Pancreas (tissue), 10 donors: ENCODE measurements around the gene CLEC4D. TPM values are rescaled to one million over a fixed set of nuclear protein-coding genes. Genes with fewer than 3 reads are reported as not detected.

Source experiments
- ATAC-seq, 4 donors: fragments of 200-7000 bp; cut with Tn5 transposase; one replicate each; pipeline versions ENCODE4 v1.8.0 to v1.9.1; 2020; ENCODE audit warnings: mild to moderate bottlenecking in 4 of 4, moderate library complexity in 4 of 4
- DNase-seq, 6 donors: peaks; one replicate each; pipeline ENCODE4 v3.0.0-alpha.2; 2020
- FAIRE-seq: peaks from 2 replicates; lab custom pipeline; 2012; peaks lifted over from hg19 to GRCh38; lab: Jason Lieb, UNC
- H3K27ac ChIP-seq, 4 donors: fragments of 200-600 bp; sonication (generic); 1 replicate in 3 of 4; 2 replicates in 1 of 4; pipeline versions ENCODE4 v1.5.0 to v1.8.0; 2020
- H3K27me3 ChIP-seq, 4 donors: fragments of 200-600 bp; one replicate each; pipeline ENCODE4 v1.8.0; 2021
- H3K36me3 ChIP-seq, 3 donors: fragments of 200-600 bp; sonication (generic) in 1 of 3; one replicate each; pipeline versions ENCODE4 v1.5.0 to v1.8.0; 2020 to 2021
- H3K4me1 ChIP-seq, 3 donors: fragments of 200-600 bp; one replicate each; pipeline ENCODE4 v1.8.0; 2021
- H3K4me3 ChIP-seq, 4 donors: fragments of 200-600 bp; sonication (generic) in 2 of 4; one replicate each; pipeline versions ENCODE4 v1.5.0 to v1.8.0; 2020 to 2021
- H3K9me3 ChIP-seq, 4 donors: fragments of 200-600 bp; one replicate each; pipeline ENCODE4 v1.8.0; 2021
- CTCF ChIP-seq, 4 donors: fragments of 200-600 bp; sonication (generic) in 3 of 4; IDR thresholded peaks; one replicate each; pipeline versions ENCODE4 v1.5.0 to v1.8.0; 2021; ENCODE audit warnings: antibody characterized with exemption in 4 of 4
- WGBS, 2 donors: extraction: QIAGEN DNeasy Blood & Tissue Kit; methylation state at CpG; one replicate each; pipeline ENCODE4 v1.1.7; 2013; 5-methylcytosine and 5-hydroxymethylcytosine counted together
- intact Hi-C, 3 donors: fragments of 100-400 bp; cut with DNase I; formaldehyde crosslinking; loops; one replicate each; pipeline versions ENCODE4 v1.11.1 to v1.14.2; 2022
- polyA plus RNA-seq, 2 donors: library from polyadenylated mRNA; stranded (reverse); fragments of 200-250 nt; gene quantifications; one replicate each; pipeline ENCODE4 v1.2.3, GENCODE V29; 2013
- total RNA-seq, 6 donors: library from RNA; stranded (reverse); fragmentation: NEBNext Ultra II Directional in 4 of 6; extraction: Animal tissue kit (Norgen Biotek cat#: 25700) in 4 of 6; gene quantifications; one replicate each; pipeline versions ENCODE4 v1.2.1 to v1.2.4, GENCODE V29; 2021 to 2023
- donor health status: healthy with polysubstance abuse.
- donor health status: DM: no; HTN: no; CAD: no; lungs with moderate emphysema.
- donor health status: DM: no; HTN: no; CAD: no.
- donor health status: control.
- donor health status: control.
- donor health status: Bipolar disorder and iron deficiency.
- donor health status: DM: yes; HTN: yes; CAD: no.
- donor health status: DM: no; HTN: no; CAD: no.
- donor health status: DM: no; HTN: no; CAD: no.
- donor health status: DM: yes; HTN: yes; CAD: no.

Gene CLEC4D
- total RNA-seq, result under 1 TPM in 1 of 6 donors, not detected in 5; 0.32 TPM
- polyA plus RNA-seq, result not detected

GRCh38 chr12:8513256-8513655, at the start of gene CLEC4D:
TSS of gene CLEC4D (plus strand) at chr12:8513503. CDS start at chr12:8513733, 230 bp downstream.
- H3K9me3 ChIP-seq, result no peaks in the 10 kb centered on the region
- no peak for DNase-seq
- no peaks in the 10 kb centered on the region for H3K27me3 ChIP-seq
- intact Hi-C loops, result no loop called here
- H3K36me3 ChIP-seq, result no peaks in the 10 kb centered on the region
- no peaks in the 10 kb centered on the region for H3K4me1 ChIP-seq
- TF ChIP-seq CTCF (IDR thresholded peaks at IDR 0.05), result no peak
- H3K27ac ChIP-seq, result no peak within 1 kb of the TSS
- no peak within 1 kb of the TSS for H3K4me3 ChIP-seq
- FAIRE-seq, result no peak
- ATAC-seq, result no peak
- WGBS, 2 donors, result 73 to 91% methylated on average over 4 of the region's 4 CpGs

DNA sequence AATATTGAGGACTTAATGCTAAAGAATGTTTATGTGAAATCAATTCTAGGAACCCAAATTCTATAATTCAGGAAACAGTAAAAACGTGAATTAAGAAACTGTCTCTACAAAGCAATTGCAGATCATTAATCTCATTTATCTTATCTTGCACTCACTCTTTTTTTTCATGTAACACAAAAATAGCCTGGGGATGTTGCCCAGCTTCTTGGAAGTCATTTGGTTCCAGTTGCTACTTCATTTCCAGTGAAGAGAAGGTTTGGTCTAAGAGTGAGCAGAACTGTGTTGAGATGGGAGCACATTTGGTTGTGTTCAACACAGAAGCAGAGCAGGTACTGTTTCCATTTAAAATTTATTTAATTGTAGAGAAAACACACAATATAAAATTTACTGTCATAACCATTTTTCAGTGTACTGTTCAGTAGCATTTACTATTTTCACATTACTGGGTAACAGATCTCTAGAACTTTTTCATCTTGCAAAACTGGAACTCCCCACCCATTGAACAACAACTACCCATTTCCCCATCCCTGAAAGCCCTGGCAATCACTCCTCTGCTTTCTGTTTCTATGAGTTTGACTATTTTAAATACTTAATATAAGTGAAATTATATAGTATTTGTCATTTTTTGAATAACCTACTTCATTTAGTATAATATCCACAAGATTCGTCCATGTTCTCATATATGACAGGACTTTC, 47.9 kb upstream of the CLEC4D start:
- no peaks in the 10 kb centered on the region for H3K4me1 ChIP-seq
- no peak for DNase-seq
- no peaks in the 10 kb centered on the region for H3K9me3 ChIP-seq
- intact Hi-C loops, result no loop called here
- H3K27me3 ChIP-seq, result no peaks in the 10 kb centered on the region
- 0 to 1% methylated on average over 2 of the region's 2 CpGs for WGBS, 2 donors
- H3K4me3 ChIP-seq, result no peak overlapping the region
- ATAC-seq, result no peak
- H3K27ac ChIP-seq, result no peak overlapping the region
- no peak for TF ChIP-seq CTCF (IDR thresholded peaks at IDR 0.05)
- H3K36me3 ChIP-seq, result no peaks in the 10 kb centered on the region
- FAIRE-seq, result no peak

DNA sequence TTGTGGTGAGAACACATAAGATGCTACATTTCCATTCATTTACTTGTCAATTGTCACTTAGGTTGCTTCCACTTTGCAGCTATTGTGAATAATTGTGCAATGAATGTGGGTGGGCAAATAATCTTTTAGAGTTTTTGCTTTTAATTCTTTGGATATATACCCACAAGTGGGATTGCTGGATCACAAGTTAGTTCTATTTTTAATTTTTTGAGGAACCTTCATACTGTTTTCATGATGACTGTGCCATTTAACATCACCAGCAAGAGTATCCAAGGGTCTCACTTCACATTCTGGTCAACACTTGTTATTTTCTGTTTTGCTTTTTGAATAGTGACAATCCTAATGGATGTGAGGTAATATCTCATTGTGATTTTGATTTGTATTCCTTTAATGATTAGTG, 47.1 kb upstream of the CLEC4D start:
- intact Hi-C loops, result no loop called here
- no peak for DNase-seq
- no peaks in the 10 kb centered on the region for H3K9me3 ChIP-seq
- no peak overlapping the region for H3K4me3 ChIP-seq
- no peaks in the 10 kb centered on the region for H3K27me3 ChIP-seq
- no peaks in the 10 kb centered on the region for H3K4me1 ChIP-seq
- FAIRE-seq, result no peak
- H3K36me3 ChIP-seq, result no peaks in the 10 kb centered on the region
- ATAC-seq, result peak in 1 of 4 donors; percentile 38
- H3K27ac ChIP-seq, result no peak overlapping the region
- no peak for TF ChIP-seq CTCF (IDR thresholded peaks at IDR 0.05)

DNA sequence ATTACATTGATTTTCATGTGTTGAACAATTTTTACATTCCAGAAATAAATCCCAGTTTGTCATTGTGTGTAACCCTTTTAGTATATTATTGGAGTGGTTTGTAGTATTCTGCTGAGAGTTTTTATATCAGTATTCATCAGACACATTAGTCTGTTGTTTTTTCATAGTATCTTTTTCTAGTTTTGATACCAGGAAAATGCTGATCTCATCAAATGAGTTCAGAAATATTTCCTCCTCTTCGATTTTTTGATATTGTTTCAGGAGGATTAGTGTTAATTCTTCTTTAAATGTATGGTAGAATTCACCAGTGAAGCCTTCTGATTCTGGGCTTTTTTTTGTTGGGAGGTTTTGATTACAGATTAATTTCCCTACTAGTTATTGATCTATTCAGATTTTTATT, 42.2 kb upstream of the CLEC4D start:
- no peak overlapping the region for H3K4me3 ChIP-seq
- H3K4me1 ChIP-seq, result no peaks in the 10 kb centered on the region
- FAIRE-seq, result no peak
- no peak overlapping the region for H3K27ac ChIP-seq
- no peak for TF ChIP-seq CTCF (IDR thresholded peaks at IDR 0.05)
- no peaks in the 10 kb centered on the region for H3K9me3 ChIP-seq
- H3K27me3 ChIP-seq, result no peaks in the 10 kb centered on the region
- no peak for DNase-seq
- ATAC-seq, result no peak
- 53 to 57% methylated on average over 1 of the region's 1 CpG for WGBS, 2 donors
- intact Hi-C loops, result loop anchor here in 1 of 3 donors (10.0 kb wide), 1 partner anchor 106 kb away; no protein-coding TSS in a partner anchor
- H3K36me3 ChIP-seq, result no peaks in the 10 kb centered on the region

DNA sequence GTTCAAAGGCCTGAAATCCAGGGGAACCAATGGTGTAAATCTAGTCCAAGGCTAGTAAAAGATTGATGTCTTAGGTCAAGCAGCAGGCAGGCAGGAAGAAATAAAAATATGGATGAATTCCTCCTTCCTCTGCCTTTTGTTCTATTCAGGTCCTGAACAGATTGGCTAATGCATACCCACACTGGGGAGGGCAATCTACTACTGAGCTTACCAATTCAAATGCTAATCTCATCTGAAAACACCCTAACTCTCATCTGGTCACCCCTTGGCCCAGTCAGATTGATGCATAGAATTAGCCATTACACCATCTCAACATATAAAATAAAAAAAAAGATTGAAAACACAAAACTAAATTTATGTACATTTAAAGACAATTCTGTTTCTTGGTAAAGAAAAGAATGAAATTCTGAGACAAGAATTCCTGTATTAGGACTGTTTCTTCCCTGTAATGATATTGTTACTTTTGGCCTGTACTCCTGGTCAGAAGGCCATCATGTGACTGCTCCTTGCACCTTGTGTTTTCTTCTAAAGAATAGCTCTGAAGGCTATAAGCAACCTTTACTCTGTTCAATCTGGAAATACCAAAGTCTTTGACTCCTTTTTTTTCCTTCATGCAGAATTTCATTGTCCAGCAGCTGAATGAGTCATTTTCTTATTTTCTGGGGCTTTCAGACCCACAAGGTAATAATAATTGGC, 37.6 kb upstream of the CLEC4D start:
- FAIRE-seq, result no peak

More for the DNA sequence above, 37.6 kb upstream of the CLEC4D start:
- no peaks in the 10 kb centered on the region for H3K27me3 ChIP-seq
- intact Hi-C loops, result loop anchor here in 1 of 3 donors (10.0 kb wide), 1 partner anchor 111 kb away; no protein-coding TSS in a partner anchor
- H3K9me3 ChIP-seq, result no peaks in the 10 kb centered on the region
- TF ChIP-seq CTCF (IDR thresholded peaks at IDR 0.05), result no peak
- no peaks in the 10 kb centered on the region for H3K36me3 ChIP-seq
- H3K4me3 ChIP-seq, result no peak overlapping the region
- no peak overlapping the region for H3K27ac ChIP-seq
- DNase-seq, result no peak
- no peak for ATAC-seq
- no peaks in the 10 kb centered on the region for H3K4me1 ChIP-seq
